HG02588 (cell line): ENCODE data around the gene SLC12A1.

Experiments
- ATAC-seq: cut with Tn5 transposase; IDR thresholded peaks from one replicate; pipeline ENCODE4 v1.9.1; 2021; ENCODE audit warnings: mild to moderate bottlenecking, moderate library complexity; ENCODE audit not compliant: unreplicated experiment

The SLC12A1 gene

DNA sequence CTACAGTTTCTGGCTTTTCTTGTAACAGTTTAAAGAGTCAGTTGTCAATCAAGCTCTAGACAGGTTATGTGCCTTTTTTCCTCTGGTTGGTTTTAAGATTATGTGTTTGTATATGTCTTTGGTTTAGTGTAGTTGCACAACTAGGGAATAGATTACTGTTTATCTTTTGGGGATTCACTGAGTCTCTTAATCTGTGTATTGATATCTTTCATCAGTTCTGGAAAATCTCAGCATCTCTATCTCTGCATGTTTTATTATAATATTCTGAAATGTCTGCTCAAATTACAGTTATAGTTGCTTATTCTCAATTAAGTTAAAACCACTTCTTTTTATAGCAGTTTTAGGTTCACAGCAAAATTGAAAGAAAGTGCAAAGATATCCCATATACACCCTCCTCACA, 139.4 kb downstream of the SLC12A1 start:
- ATAC-seq: no peak

DNA sequence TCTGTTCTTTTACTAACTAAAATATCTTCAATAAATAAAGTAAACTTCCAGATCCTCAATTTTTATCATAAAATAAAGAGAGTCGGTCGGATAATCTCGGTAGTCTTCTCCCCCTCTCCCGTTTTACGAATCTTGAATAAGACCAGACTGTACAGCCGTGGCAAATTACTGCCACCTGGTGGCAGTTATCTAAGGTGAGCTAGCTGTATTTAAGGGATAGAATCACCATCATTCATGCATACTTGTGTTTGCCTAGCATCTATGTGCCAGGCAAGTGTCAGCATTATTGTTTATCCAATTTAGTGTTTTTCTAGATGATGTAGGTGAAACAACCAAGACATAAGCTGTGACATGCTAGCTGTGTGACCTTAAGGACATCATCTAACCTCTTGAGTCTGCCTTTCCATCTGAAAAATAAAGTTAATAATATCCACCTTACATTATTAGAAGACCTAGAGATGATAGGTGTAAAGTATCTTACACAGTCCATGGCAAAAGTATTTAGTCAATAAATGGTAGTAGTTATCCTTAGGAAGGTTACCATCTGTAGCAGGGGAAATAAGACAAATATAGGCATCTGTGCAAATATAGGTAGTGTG, 146.5 kb downstream of the SLC12A1 start:
- peak; percentile 87 for ATAC-seq
